Stimulated activated CD8-positive, alpha-beta memory T cell treated with anti-CD3 and anti-CD28 coated beads, Interleukin-4, amount 100 ng/mL, for 48 hours (primary cell): ENCODE measurements around the gene ATAD3C.
"Not testable (repeated sequence)": the region's sequence is repeated elsewhere in the genome, so short reads cannot be mapped to it uniquely, and the experiment has no call there.

Experiments
- DNase-seq: peaks from one replicate; pipeline ENCODE4 v3.0.0-alpha.2; 2020

ATAD3C gene

DNA sequence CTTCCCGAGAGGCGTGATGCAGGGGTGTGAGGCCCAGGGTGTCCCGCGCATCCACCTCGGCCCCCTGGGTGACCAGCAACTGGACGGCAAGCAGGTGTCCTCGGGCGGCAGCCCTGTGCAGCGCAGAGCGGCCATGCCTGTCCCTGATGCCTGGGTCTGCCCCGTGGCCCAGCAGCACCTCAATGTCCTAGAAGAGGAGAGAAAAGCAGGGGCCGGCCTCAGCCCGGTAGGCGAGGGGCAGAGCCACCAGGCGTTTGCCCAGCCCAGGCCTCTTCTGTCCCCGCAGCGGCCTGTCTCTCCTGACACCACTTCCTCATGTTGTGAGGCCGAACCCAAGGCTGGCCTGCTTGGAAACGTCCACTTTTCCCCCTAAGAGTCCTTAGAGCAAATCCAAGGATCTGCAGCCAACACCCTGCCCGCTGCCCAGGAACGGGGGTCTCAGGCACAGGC lies 30.1 kb upstream of the ATAD3C start:
- DNase-seq: no peak

DNA sequence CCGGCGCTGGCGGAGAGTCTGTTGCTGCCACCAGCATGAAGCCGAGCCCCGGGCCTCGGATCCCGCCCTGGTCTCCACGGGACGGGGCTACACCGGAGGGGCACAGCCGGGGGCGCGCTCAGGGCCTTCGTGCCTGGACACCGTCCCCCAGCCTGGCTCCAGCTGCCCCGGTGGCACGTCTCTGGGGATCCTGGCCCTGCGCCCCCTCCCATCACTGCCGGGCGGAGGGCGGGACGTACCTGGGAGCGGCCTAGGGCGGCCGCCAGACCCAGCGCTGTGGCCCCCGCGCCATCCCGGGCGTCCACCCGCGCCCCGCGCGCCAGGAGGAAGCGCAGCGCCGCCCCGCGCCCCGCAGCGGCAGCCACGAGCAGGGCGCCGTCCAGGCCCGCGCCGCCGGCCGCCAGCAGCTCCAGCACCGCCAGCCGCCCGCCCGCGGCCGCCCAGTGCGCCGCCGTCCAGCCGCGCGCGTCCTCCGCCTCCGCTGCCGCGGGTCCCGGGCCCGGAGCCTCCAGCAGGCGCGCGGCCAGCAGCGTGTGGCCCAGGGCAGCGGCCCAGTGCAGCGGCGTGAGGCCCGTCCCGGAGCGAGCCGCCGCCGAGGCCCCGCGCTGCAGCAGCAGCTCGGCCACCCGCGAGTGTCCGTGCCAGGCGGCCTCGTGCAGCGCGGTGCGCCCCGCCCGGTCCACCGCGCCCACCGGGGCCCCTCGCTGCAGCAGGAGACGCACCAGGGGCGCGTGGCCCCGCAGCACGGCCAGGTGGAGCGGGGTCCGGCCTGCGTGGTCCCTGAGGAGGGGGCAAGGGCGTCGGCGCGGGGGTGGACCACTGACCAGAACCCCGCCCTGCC lies 29.5 kb upstream of the ATAD3C start:
- DNase-seq: no peak

DNA sequence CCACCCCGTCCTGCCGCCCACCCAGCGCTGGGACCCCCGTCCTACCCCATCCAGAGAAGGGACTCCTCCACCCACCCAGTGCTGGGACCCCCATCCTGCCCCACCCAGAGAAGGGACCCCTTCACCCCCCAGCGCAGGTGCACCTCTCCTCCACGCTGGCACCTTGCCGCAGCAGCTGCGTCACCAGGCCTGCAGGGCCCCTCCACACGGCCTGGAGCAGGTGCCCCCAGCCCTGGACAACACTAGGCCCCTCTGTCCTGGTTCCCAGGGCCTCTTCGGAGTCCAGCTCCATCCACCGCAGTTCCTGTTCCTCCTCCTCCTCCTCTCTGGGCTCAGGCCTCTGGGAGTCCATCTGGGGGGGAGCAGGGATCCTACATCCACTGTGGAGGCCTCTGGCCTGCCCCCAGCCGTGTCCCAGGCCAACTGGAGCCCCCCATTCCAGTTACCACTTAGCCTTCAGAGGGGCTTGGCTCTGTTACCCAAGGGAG lies 28.8 kb upstream of the ATAD3C start:
- DNase-seq: no peak

DNA sequence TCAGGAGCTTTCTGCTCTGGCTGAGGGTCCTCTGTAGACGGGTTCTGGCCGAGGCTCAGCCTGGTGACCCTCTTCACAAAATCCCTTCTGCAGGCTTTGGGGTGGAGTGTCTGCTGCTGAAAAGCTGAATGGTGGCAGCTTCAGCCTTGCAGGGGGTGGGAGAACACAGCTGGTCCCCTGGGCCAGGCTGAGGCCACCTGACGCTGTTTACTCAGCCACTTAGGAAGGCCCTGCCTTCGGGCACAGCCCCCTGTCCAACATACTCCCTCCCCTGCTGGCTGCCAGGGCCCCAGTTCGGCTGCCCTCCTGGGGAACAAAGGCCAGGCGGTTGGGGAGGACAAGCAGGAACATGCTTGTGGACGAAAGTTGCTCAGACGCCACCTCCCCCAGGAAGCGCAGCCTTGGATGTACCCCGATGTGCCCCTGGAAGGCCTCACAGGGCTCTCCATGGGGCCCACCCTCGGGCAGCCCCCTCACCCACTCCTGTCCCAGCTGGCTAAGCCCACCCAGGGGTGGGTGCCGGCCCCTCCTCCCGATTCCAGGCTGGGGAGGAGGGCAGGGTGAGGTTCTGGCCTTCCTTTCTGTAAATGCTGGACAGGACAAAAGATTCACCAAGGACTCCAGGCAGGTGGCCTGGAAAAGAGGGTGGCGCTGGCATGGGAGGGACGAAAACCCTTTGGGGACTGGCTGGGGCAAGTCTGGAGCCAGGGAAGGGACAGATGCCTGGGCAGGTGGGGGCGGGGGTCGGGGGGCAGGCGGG lies 28.2 kb upstream of the ATAD3C start, which contains the start of gene ANKRD65:
Gene ANKRD65 (minus strand): TSS at position 130 of the 760 bp plus-strand sequence. CDS start 271 bp downstream, outside the sequence.
- DNase-seq: no peak

DNA sequence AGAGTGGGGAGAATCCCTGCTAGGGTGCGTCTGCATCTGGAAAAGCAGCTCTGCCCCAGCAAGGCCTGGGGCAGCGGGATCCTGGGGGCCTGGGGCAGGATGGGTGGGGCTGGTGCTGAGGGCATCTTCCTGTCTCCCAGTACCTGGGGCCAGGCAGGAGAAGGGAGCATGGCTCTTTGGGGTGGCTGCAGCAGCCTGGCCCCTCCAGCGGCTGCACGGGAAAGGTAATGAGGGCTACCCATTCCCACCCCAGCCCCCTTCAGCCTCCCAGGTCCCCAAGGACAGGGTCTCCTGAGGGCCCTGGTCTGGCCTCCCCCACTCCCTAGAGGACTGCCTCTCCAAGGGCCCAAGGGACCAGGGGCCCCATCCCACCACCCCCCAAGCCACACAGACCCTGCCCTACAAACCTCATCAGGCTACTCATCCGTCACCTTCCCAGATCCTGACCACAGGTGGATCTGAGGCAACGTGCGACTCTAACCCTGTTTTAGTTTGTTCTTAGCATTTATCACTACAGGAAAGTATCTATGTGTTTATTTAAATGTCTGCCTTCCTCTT lies 27.5 kb upstream of the ATAD3C start:
- no peak for DNase-seq

DNA sequence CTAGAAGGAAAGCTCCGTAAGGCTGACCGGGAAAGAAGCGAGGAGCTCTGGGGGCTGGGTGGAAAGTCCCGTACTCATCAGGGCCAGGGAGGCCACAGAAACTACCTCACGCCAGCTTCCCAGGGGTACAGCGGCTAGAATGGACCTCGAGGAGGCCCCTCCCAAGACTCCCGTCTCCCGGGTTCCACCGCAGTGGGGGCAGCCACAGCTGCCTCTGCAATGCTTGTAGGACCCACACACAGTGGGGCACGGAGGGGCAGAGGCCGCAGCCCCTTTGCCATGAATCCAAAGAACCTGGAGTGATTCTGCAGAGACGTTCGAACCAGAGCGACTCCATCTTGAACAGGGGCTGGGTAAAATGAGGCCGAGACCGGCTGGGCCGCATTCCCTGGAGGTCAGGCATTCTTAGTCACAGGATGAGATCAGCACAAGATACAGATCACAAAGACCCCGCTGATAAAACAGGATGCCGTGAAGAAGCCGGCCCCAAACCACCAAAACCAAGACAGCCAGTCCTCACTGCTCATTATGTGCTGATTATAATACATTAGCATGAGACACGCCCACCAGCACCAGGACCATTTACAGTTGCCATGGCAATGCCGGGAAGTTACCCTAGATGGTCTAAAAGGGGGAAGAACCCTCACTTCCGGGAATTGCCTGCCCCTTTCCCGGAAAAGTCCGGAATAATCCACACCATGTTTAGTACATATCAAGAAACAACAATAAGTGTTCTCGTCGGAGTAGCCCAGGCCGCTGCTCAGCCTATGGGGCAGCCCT lies 26.8 kb upstream of the ATAD3C start:
- no peak for DNase-seq

DNA sequence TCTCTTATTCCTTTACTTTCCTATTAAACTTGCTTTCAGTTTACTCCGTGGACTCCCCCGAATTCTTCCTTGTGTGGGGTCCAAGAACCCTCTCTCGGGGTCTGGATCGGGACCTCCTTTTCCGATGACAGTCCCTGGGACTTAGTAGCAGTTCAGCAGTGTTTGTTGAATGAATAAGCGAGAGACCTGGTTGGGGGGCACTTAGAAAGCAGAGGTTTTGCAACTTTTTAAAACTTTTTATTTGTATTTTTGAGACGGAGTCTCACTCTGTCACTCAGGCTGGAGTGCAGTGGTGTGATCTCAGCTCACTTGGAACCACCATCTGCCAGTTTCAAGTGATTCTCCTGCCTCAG lies 26.3 kb upstream of the ATAD3C start:
- DNase-seq: no peak

DNA sequence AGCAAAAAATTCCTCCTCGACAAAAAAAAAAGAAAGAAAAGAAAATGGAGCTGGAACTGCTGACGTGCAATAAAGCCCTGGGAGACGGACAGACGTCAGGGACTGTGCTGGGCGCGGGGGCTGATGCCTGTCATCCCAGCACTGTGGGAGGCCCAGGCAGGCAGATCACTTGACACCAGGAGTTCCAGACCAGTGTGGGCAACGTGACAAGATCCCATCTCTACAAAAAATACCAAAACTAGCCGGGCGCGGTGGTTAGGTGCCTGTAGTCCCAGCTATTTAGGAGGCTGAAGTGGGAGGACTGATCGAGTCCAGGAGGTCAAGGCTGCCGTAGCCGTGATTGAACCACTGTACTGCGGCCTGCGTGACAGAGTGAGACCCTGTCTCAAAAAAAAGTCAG lies 24.8 kb upstream of the ATAD3C start:
- no peak for DNase-seq

DNA sequence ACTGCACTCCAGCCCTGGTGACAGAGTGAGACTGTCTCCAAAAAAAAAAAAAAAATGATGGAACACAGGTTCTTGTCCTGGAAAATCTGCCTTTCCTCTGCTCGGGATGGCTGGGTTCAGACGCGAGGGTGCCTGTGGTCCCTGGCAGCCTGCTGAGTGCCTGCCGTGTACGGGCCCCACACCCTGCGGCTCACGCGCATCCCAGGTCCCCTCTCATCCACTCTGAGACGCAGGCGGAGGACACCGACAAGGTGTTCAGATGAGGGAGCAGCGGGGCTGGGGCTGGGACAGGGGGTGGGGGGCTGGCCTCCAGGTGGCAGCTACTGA lies 24.1 kb upstream of the ATAD3C start:
- no peak for DNase-seq

DNA sequence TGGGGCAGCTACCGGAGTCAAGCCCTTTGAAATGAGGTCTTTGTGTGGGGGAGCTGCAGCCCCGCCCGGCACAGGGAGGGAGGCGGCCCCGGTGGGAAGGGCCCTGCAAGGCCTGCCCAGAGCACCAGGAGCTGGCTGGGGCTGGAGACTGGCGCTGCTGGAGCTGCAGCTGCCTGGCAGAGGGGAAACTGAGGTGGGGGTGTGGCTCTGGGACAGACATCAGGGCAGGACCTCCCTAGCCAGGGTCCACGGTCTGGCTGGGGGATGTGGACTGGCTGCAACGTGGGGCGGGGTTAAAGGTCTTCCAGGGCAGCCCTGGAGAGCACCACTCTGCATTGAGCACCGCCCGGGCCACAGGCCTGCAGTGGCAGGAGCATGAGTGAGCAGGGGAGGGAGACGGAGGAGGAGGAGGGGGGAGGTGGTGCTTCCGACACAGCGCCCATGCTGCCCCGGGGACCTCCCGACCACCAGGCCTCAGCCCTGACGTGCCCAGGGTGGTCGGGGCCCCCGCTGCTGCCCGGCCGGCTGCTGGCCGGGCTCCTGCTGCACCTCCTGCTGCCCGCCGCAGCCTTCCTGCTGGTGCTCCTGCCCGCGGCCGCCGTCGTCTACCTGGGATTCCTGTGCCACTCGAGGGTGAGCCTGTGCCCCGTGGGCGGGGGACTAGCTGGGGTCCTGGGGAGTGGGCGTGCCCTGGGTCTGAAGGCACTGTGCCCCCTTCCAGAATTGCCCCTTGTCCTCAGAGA lies 23.6 kb upstream of the ATAD3C start:
- DNase-seq: no peak

DNA sequence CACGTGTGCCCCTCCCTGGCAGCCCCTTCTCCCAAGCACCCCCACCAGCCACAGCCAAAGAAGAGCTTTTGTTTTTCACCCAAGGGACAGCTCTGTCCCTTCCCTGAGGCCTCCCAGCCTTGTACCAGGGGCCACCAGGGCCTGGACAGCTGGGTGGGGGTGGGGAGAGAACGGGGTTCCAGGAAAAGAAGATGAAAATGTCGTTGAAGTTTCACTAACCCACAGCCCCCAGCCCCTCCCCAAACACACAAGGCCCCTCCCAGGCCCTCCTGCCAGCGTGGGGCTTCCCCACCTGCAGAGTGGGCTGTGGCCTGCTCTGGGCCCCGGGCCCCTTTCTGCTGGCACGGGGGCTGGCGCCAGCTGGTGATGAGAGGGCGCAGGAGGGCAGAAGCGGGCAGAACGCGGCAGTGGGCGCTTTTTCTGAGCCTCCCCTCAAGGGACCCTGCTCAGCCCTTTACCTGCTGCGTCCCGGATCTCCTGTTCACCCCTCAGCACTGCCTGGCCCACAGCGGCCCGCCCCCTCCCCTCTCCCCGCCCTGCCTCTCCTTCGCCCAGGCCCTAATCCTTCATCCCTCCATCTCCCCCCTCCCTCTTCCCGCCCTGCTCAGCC lies 22.9 kb upstream of the ATAD3C start:
- DNase-seq: no peak

DNA sequence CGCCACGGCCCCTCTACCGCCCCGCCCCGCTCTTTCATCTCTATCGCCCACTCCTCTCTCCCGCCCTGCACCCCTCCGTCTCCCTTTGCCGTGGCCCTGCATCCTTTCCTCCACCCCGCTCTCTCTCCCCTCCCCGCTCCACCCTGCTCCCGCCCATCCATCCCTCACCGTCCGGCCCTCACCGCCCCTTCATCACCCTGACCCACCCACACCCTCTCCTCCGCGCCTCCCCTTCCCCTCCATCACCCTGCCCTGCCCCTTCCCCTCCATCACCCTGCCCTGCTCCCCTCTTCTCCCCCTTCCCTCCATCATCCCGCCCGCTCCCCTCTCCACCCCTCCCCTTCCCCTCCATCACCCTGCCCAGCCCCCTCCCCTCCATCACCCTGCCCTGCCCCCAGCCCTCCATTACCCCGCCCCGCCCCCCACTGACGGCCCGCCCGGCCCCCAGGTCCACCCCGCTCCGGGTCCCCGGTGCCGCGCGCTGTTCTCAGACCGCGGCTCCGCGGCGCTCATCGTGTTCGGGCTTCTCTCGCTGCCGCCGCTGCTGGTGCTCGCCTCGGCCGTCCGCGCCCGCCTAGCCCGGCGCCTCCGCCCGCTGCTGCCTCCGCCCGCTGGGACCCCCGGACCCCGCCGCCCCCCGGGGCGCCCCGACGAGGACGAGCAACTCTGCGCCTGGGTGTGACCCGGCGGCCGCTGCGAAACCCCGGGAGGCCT lies 22.2 kb upstream of the ATAD3C start:
- no peak for DNase-seq

DNA sequence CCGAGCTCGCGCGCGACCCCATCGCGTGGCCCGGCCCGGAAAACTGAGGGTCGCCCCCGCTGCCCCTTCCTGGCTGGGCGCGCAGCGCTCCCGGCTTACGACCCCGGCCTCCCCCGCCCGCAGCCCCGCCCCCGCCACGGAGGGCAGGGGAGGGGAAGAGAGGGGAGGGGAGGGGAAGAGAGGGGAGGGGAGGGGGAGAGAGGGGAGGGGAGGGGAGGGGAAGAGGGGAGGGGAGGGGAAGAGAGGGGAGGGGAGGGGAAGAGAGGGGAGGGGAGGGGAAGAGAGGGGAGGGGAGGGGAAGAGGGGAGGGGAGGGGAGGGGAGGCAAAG lies 21.7 kb upstream of the ATAD3C start:
- DNase-seq: no peak

DNA sequence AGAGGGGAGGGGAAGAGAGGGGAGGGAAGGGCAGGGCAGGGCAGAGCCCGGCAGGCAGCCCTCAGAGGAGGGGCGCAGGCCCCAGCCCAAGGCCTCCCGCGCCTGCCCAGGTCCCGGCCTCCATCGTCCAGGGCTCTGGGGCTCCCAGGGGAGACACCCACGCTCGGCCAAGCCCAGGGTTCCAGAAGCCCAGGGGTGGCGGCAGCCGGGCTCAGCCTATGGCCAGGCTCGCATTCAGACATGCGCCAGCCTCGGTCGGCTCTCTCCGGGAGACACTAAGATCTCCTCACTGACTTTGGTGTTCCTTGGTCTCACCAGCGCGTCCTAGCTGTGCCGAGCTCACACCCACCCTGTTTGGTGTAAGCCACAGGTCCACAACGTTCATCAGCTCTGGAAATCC lies 21.3 kb upstream of the ATAD3C start:
- no peak for DNase-seq

DNA sequence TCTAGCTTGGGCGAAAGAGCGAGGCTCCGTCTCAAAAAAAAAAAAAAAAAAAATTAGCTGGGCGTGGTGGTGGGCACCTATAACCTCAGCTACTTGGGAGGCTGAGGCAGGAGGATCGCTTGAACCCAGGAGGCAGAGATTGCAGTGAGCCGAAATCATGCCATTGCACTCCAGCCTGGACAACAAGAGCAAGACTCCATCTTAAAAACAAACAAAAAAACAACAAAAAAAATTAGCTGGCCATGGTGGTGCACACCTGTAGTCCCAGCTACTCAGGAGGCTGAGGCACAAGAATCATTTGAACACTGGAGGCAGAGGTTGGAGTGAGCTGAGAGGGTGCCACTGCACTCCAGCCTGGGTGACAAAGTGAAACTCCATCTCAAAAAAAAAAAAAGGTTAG lies 20.5 kb upstream of the ATAD3C start:
- not testable (repeated sequence) for DNase-seq

DNA sequence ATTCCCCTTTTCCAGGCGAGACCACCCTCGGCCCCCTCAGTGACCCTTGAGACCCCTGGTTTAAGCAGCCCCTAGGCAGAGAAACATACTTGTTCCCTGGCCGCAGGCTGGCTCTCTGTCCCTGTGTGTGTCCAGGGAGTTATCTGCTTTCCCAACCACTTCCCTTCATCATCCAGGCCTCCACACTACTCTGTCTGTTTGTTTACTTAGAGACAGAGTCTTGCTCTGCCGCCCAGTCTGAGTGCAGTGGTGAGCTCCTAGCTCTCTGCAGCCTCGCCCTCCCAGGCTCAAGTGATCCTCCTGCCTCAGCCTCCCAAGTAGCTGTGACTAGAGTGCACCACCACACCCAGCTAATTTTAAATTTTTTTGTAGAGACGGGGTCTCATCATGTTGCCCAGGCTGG lies 19.8 kb upstream of the ATAD3C start:
- DNase-seq: no peak

DNA sequence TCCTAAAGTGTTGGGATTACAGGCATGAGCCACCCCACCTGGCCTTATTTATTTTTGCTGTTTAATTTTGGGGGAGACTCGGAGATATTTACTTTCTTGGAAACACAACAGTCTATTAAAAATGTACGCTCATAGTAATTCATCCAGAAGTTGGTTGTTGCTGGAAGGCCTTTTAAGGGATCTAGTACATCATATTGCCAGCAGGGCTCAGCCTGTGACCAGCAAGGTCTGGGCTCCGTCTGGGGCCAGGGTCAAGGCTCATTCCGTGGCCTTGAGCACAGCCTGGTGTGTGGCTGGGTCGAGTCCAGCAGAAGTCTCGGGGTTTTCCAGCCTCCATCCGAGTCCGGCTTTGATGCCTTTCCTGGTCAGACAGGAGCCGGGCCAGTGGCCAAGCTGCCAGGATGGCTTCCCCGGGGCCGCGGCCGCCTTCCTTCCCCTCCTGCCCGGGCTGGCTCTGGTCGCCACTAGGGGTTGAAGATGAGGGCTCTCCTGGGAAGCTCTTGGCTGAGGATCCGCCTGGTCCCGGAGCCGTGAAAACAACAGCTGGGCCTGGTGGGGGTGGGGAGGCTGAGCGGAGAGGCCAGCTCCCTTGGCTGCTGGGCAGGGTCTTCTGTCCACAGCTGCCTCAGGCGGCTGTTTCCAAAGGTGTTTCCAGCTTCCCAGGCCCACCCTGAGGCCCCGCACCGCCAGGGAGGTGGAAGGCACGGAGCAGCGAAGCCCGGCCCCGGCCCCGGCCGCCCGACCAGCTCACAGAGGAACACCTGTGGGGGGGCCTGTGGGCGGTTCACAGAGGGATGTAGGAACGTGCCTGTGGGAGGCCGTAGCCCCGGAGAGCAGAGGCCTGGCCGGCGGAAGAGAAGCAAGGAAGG lies 19.1 kb upstream of the ATAD3C start:
- no peak for DNase-seq

DNA sequence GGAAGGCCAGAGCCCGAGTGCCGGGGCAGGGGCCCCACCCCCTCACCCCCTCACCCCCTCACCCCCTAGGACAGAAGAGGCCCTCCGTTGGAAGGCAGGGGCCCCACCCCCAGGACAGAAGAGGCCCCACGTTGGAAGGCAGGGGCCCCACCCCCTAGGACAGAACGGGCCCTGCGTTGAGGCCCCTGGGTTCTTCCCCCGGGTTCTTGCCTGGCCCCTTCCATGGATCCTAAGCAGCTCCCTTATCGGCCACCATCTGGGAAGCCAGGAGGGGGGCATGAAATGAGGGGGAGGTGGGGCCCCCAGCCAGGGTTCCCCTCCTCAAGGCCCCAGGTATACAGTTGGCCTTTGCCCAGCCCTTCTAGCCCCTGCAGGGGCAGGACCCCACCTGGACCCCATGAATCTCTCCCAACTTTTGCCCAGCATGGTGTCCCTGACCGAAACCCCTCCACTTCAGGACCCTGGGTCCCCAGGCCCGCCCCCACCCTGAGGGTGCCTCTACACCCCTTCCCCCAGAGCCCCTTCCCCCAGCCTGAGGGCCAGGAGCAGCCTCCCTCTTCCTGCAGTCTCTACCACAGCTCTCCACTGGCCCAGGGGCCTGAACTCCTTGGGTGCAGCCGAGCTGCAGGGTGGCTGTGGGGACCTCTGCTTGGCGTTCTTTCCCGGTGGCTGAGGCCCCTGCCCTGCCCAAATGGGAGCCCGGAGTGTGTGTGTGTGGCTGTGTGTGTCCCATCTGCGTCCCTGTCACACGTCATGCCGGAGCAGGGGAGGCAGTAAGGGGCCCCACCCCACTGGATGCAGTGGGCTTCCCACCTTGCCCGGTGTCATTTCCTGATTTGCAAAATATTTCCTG lies 18.3 kb upstream of the ATAD3C start:
- DNase-seq: no peak

DNA sequence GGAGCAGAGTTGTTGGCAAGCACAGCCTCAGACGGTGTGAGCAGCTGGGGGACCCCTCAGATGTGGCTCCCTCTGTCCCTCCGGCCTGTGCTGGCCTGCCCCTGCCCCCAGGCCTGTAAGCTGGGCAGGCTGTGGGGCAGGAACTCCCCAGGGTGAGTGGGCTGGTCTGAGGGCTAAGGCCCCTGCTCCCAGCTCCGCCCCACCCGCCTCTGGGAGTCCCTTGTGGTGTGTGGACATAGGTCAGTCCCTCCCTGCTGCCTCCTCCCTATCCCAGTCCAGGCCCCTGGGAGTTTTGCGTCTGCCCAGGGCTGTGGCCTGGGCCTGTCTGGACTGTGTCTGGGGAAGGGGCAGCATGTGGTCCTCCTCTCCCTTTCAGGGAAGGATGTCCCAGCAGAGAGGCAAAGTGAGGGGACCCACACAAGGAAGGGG lies 17.6 kb upstream of the ATAD3C start:
- no peak for DNase-seq
